H1 (cell line): ENCODE data around the gene GCK. TPM values are rescaled to one million over a fixed set of nuclear protein-coding genes. Genes with fewer than 3 reads are reported as not detected.

ENCODE experiments used
- CTCF ChIA-PET: fragments of 300-600 bp; sonication (Branson Sonifier 250); formaldehyde crosslinking; loops from one replicate; lab custom pipeline; 2021; ENCODE audit not compliant: partially characterized antibody; lab: Charles Lee
- POLR2A ChIA-PET: fragments of 300-600 bp; sonication (Branson Sonifier 250); formaldehyde crosslinking; loops from one replicate; lab custom pipeline; 2021; ENCODE audit warnings: inconsistent platforms; ENCODE audit not compliant: partially characterized antibody; lab: Charles Lee
- DNase-seq, 2 experiments: peaks; one replicate each; pipeline versions ENCODE4 v3.0.0 to v3.0.0-alpha.2; 2010 to 2022; ENCODE audit warnings: low spot score in 2 of 2, low read depth in 1 of 2, mixed read lengths in 1 of 2
- FAIRE-seq: peaks from 2 replicates; lab custom pipeline; 2011; peaks lifted over from hg19 to GRCh38; lab: Jason Lieb, UNC
- H2AFZ ChIP-seq: 2 replicates; pipeline ENCODE4 v1.8.1; 2012; ENCODE audit warnings: low read length, inconsistent platforms
- H2AK5ac ChIP-seq: 2 replicates; pipeline ENCODE4 v1.6.1; 2013; ENCODE audit warnings: low read depth, low read length
- H2BK120ac ChIP-seq: replicated peaks from 2 replicates; pipeline ENCODE3; 2013; ENCODE audit warnings: low read depth, low read length, inconsistent platforms
- H2BK12ac ChIP-seq: 2 replicates; pipeline ENCODE4 v1.6.1; 2013; ENCODE audit warnings: low read depth, low read length
- H2BK15ac ChIP-seq: 2 replicates; pipeline ENCODE4 v1.6.1; 2013; ENCODE audit warnings: low read length
- H2BK20ac ChIP-seq: 2 replicates; pipeline ENCODE4 v1.6.1; 2013; ENCODE audit warnings: low read length
- H2BK5ac ChIP-seq: 2 replicates; pipeline ENCODE4 v1.6.1; 2013; ENCODE audit warnings: low read depth, low read length
- H3K14ac ChIP-seq: 2 replicates; pipeline ENCODE4 v1.6.1; 2013; ENCODE audit warnings: inconsistent platforms; ENCODE audit not compliant: insufficient read length
- H3K18ac ChIP-seq: 2 replicates; pipeline ENCODE4 v1.6.1; 2013; ENCODE audit warnings: low read length; ENCODE audit errors: extremely low read depth
- H3K23ac ChIP-seq: 2 replicates; pipeline ENCODE4 v1.6.1; 2013; ENCODE audit warnings: inconsistent platforms; ENCODE audit not compliant: insufficient read length
- H3K23me2 ChIP-seq: 2 replicates; pipeline ENCODE4 v1.6.1; 2013; ENCODE audit warnings: low read depth, low read length
- H3K27ac ChIP-seq: 2 replicates; pipeline ENCODE4 v1.6.1; 2011; ENCODE audit warnings: low read depth, low read length, inconsistent platforms
- H3K27me3 ChIP-seq, 4 experiments: replicated peaks in 1 of 4; 1 replicate in 1 of 4; 2 replicates in 3 of 4; pipeline versions ENCODE4 v1.6.1 to v1.8.1; 2011 to 2013; ENCODE audit warnings: low read length in 3 of 4, mild to moderate bottlenecking in 3 of 4, inconsistent platforms in 2 of 4, mixed read lengths in 2 of 4, moderate library complexity in 1 of 4; ENCODE audit not compliant: control insufficient read depth in 3 of 4, insufficient read depth in 3 of 4; ENCODE audit errors: extremely low read depth in 1 of 4
- H3K36me3 ChIP-seq, 4 experiments: 2 replicates each; pipeline versions ENCODE4 v1.6.1 to v1.8.1; 2011 to 2013; ENCODE audit warnings: mild to moderate bottlenecking in 4 of 4, low read length in 3 of 4, moderate library complexity in 2 of 4, control low read depth in 1 of 4, inconsistent platforms in 1 of 4; ENCODE audit not compliant: insufficient read depth in 4 of 4, control insufficient read depth in 2 of 4
- H3K4ac ChIP-seq: replicated peaks from 2 replicates; pipeline ENCODE3; 2013; ENCODE audit warnings: low read length, low read depth, mixed read lengths, inconsistent platforms; ENCODE audit not compliant: insufficient read length
- H3K4me1 ChIP-seq, 4 experiments: replicated peaks in 1 of 4; 1 replicate in 1 of 4; 2 replicates in 3 of 4; pipeline versions ENCODE4 v1.6.1 to v1.8.1; 2011 to 2013; ENCODE audit warnings: low read length in 3 of 4, inconsistent platforms in 2 of 4, mixed read lengths in 1 of 4; ENCODE audit not compliant: insufficient read depth in 4 of 4, control insufficient read depth in 3 of 4
- H3K4me2 ChIP-seq, 2 experiments: 2 replicates each; pipeline versions ENCODE4 v1.6.1 to v1.8.1; 2011 to 2013; ENCODE audit warnings: low read depth in 2 of 2, low read length in 2 of 2, control low read depth in 1 of 2, inconsistent platforms in 1 of 2, mild to moderate bottlenecking in 1 of 2; ENCODE audit not compliant: insufficient read depth in 1 of 2
- H3K4me3 ChIP-seq, 4 experiments: fragments of 200-600, 300-600 bp in 1 of 4; sonication (generic), shearing (Covaris generic), sonication (Bioruptor Twin) in 1 of 4; 2 replicates each; pipeline versions ENCODE4 v1.5.1 to v1.8.1; 2011 to 2016; ENCODE audit warnings: low read length in 4 of 4, low read depth in 3 of 4, control low read depth in 2 of 4, inconsistent platforms in 2 of 4, mild to moderate bottlenecking in 2 of 4, mixed read lengths in 1 of 4, moderate library complexity in 1 of 4; ENCODE audit not compliant: insufficient read depth in 2 of 4; ENCODE audit errors: extremely low read depth in 1 of 4
- H3K56ac ChIP-seq: replicated peaks from 2 replicates; pipeline ENCODE3; 2013; ENCODE audit warnings: low read depth, mild to moderate bottlenecking, mixed read lengths, low read length, inconsistent platforms; ENCODE audit not compliant: insufficient read length
- H3K79me1 ChIP-seq: 2 replicates; pipeline ENCODE4 v1.6.1; 2013; ENCODE audit warnings: low read depth, low read length, control low read depth
- H3K79me2 ChIP-seq, 2 experiments: 2 replicates each; pipeline versions ENCODE4 v1.6.1 to v1.8.1; 2012 to 2013; ENCODE audit warnings: low read length in 2 of 2, mild to moderate bottlenecking in 2 of 2, inconsistent platforms in 1 of 2; ENCODE audit not compliant: insufficient read depth in 2 of 2, control insufficient read depth in 1 of 2
- H3K9ac ChIP-seq, 4 experiments: replicated peaks in 1 of 4; 1 replicate in 1 of 4; 2 replicates in 3 of 4; pipeline versions ENCODE4 v1.6.1 to v1.8.1; 2011 to 2013; ENCODE audit warnings: low read depth in 3 of 4, low read length in 3 of 4, control low read depth in 2 of 4, mild to moderate bottlenecking in 2 of 4, moderate library complexity in 2 of 4, inconsistent platforms in 1 of 4; ENCODE audit errors: extremely low read depth in 1 of 4
- H3K9me3 ChIP-seq, 2 experiments: 2 replicates each; pipeline versions ENCODE4 v1.6.1 to v1.8.1; 2012 to 2013; ENCODE audit warnings: mild to moderate bottlenecking in 2 of 2, moderate library complexity in 2 of 2, control low read depth in 1 of 2, inconsistent platforms in 1 of 2, low read depth in 1 of 2, low read length in 1 of 2, mixed read lengths in 1 of 2; ENCODE audit not compliant: insufficient read depth in 2 of 2
- H4K20me1 ChIP-seq, 2 experiments: replicated peaks in 1 of 2; 2 replicates each; pipeline versions ENCODE3 to v1.8.1; 2011 to 2013; ENCODE audit warnings: inconsistent platforms in 2 of 2, low read length in 2 of 2, mild to moderate bottlenecking in 1 of 2; ENCODE audit not compliant: insufficient read depth in 2 of 2, control insufficient read depth in 1 of 2
- H4K5ac ChIP-seq: 2 replicates; pipeline ENCODE4 v1.6.1; 2013; ENCODE audit warnings: low read length, low read depth, mixed read lengths, inconsistent platforms; ENCODE audit not compliant: insufficient read length
- H4K8ac ChIP-seq: 2 replicates; pipeline ENCODE4 v1.8.0; 2013; ENCODE audit warnings: mild to moderate bottlenecking, moderate library complexity, low read length, inconsistent platforms; ENCODE audit not compliant: insufficient read depth; ENCODE audit errors: extremely low read depth
- H4K91ac ChIP-seq: replicated peaks from 2 replicates; pipeline ENCODE3; 2013; ENCODE audit warnings: low read length, mixed read lengths, inconsistent platforms; ENCODE audit not compliant: insufficient read length
- ASH2L ChIP-seq: fragments of 200-600, 300-600 bp; sonication (generic); IDR thresholded peaks from one replicate; pipeline ENCODE4 v1.7.1; 2017; ENCODE audit warnings: low read length
- ATF3 ChIP-seq: IDR thresholded peaks from 2 replicates; pipeline ENCODE4 v1.6.1; 2011; ENCODE audit warnings: low read depth, mild to moderate bottlenecking, low read length; ENCODE audit not compliant: insufficient read depth
- CHD2 ChIP-seq: IDR thresholded peaks from 2 replicates; pipeline ENCODE4 v1.6.1; 2012; ENCODE audit warnings: low read length, improper control_type of control experiment
- GTF2F1 ChIP-seq: IDR thresholded peaks from 2 replicates; pipeline ENCODE4 v1.6.1; 2012; ENCODE audit warnings: low read depth, low read length, improper control_type of control experiment, borderline replicate concordance
- RAD21 ChIP-seq, 2 experiments: IDR thresholded peaks in 1 of 2; conservative IDR thresholded peaks in 1 of 2; 2 replicates each; pipeline ENCODE4 v1.6.1; 2011; ENCODE audit warnings: low read depth in 2 of 2, low read length in 2 of 2, improper control_type of control experiment in 1 of 2, inconsistent platforms in 1 of 2, mild to moderate bottlenecking in 1 of 2, moderate library complexity in 1 of 2
- SIN3A ChIP-seq, 2 experiments: IDR thresholded peaks in 1 of 2; conservative IDR thresholded peaks in 1 of 2; 2 replicates each; pipeline ENCODE4 v1.6.1; 2011 to 2012; ENCODE audit warnings: low read length in 2 of 2, improper control_type of control experiment in 1 of 2, low read depth in 1 of 2, mild to moderate bottlenecking in 1 of 2
- SRF ChIP-seq: IDR thresholded peaks from 2 replicates; pipeline ENCODE4 v1.6.1; 2011; ENCODE audit warnings: mild to moderate bottlenecking, low read depth, low read length, moderate library complexity
- TAF1 ChIP-seq: IDR thresholded peaks from 2 replicates; pipeline ENCODE4 v1.6.1; 2011; ENCODE audit warnings: mild to moderate bottlenecking, low read depth, low read length
- ZNF274 ChIP-seq: IDR thresholded peaks from 2 replicates; pipeline ENCODE4 v1.7.0; 2012; ENCODE audit warnings: low read length, borderline replicate concordance; ENCODE audit errors: extremely low read depth
- WGBS, 2 experiments: shearing (Covaris generic) in 1 of 2; methylation state at CpG; one replicate each; pipeline versions ENCODE4 v1.1.6 to v1.1.7; 2013 to 2015; ENCODE audit warnings: low lambda C conversion rate in 2 of 2, mixed read lengths in 2 of 2, inconsistent platforms in 1 of 2, low coverage in 1 of 2, missing lambda C conversion rate in 1 of 2; ENCODE audit not compliant: insufficient replicate concordance in 2 of 2, insufficient coverage in 1 of 2, insufficient read length in 1 of 2; ENCODE audit errors: extremely low coverage in 1 of 2, missing lambda C conversion rate in 1 of 2; 5-methylcytosine and 5-hydroxymethylcytosine counted together
- polyA plus RNA-seq, 7 experiments: library from polyadenylated mRNA; depleted of rRNA in 3 of 7; stranded (reverse) in 5 of 7; unstranded in 2 of 7; fragments of >200 nt in 5 of 7; fragments of 200-250 nt in 2 of 7; gene quantifications; 1 replicate in 5 of 7; 2 replicates in 1 of 7; 4 replicates in 1 of 7; pipeline versions ENCODE4 v1.2.1 to v1.2.3, GENCODE V29; 2011 to 2013; ENCODE audit warnings: missing spikeins in 2 of 7, mixed read lengths in 2 of 7
- total RNA-seq: library from RNA; stranded (reverse); fragmentation: NEBNext Ultra II Directional; extraction: Animal tissue kit (Norgen Biotek cat#: 25700); gene quantifications from 2 replicates; pipeline ENCODE4 v1.2.1, GENCODE V29; 2021
- TF ChIP-seq, protein P1 (sequence below): IDR thresholded peaks from 2 replicates; pipeline ENCODE4 v1.6.1; 2012; ENCODE audit warnings: low read length, inconsistent platforms
- TF ChIP-seq, protein P2 (sequence below): IDR thresholded peaks from 2 replicates; pipeline ENCODE4 v1.6.1; 2012; ENCODE audit warnings: inconsistent platforms

The GCK gene
- total and polyA plus RNA-seq, 2 of the 8 experiments (the other 6 are each of a cell fraction or from before 2014, with no cell fraction given), result 2.4 to 4.9 TPM

- CTCF ChIA-PET, result interaction anchor here (0.6 to 4.3 kb wide), 24 partner anchors 10 to 201 kb away, joined by 3 to 46 read pairs (median 4); partner anchors contain the start of gene POLD2
- no peak for FAIRE-seq
- WGBS, 2 experiments, result 95% methylated on average over 1 of the region's 1 CpG; no CpG with 5 or more reads in 1 of the 2 experiments
- TF ChIP-seq TAF1 (no peak), RAD21 (IDR thresholded peaks at IDR 0.05 in 1 of 2, conservative IDR thresholded peaks at IDR 0.05 in 1 of 2; ENCODE audit: low read depth in 2 of 2, low read length in 2 of 2) (no peak), ZNF274 (no peak), GTF2F1 (no peak), SRF (no peak), ASH2L (no peak), ATF3 (no peak), SIN3A (conservative IDR thresholded peaks at IDR 0.05 in 1 of 2, IDR thresholded peaks at IDR 0.05 in 1 of 2; ENCODE audit: low read depth in 1 of 2, low read length in 2 of 2) (no peak), CHD2 (no peak)
- TF ChIP-seq, protein P1, sequence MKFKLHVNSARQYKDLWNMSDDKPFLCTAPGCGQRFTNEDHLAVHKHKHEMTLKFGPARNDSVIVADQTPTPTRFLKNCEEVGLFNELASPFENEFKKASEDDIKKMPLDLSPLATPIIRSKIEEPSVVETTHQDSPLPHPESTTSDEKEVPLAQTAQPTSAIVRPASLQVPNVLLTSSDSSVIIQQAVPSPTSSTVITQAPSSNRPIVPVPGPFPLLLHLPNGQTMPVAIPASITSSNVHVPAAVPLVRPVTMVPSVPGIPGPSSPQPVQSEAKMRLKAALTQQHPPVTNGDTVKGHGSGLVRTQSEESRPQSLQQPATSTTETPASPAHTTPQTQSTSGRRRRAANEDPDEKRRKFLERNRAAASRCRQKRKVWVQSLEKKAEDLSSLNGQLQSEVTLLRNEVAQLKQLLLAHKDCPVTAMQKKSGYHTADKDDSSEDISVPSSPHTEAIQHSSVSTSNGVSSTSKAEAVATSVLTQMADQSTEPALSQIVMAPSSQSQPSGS, result no peak
- TF ChIP-seq, protein P2, sequence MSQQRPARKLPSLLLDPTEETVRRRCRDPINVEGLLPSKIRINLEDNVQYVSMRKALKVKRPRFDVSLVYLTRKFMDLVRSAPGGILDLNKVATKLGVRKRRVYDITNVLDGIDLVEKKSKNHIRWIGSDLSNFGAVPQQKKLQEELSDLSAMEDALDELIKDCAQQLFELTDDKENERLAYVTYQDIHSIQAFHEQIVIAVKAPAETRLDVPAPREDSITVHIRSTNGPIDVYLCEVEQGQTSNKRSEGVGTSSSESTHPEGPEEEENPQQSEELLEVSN, result no peak
Measured at GRCh38 chr7:44195889-44196288, 6.7 kb upstream of the GCK start.

More at GRCh38 chr7:44195889-44196288, 6.7 kb upstream of the GCK start:
- no peak overlapping the region for H2BK15ac ChIP-seq
- H3K27ac ChIP-seq, result no peak overlapping the region
- H3K56ac ChIP-seq, result no peak overlapping the region
- peaks cover 0 to 3% (median under 1%) of the 10 kb centered on the region in 4 experiments; a peak in 2 of 7 replicates for H3K27me3 ChIP-seq
- no peaks in the 10 kb centered on the region for H3K79me2 ChIP-seq
- H2BK20ac ChIP-seq, result no peak overlapping the region
- H2BK12ac ChIP-seq, result no peak overlapping the region
- H3K14ac ChIP-seq, result no peak overlapping the region
- H4K8ac ChIP-seq, result no peak overlapping the region
- H4K20me1 ChIP-seq, result no peaks in the 10 kb centered on the region
- H3K23ac ChIP-seq, result no peak overlapping the region
- H3K79me1 ChIP-seq, result no peaks in the 10 kb centered on the region
- H4K5ac ChIP-seq, result no peak overlapping the region
- no peak overlapping the region for H3K9ac ChIP-seq
- POLR2A ChIA-PET, result no interaction called here
- no peaks in the 10 kb centered on the region for H3K4me1 ChIP-seq
- DNase-seq, result no peak
- no peak overlapping the region for H4K91ac ChIP-seq
- H2AK5ac ChIP-seq, result no peak overlapping the region
- H3K9me3 ChIP-seq, result no peaks in the 10 kb centered on the region
- no peak overlapping the region for H3K18ac ChIP-seq
- H3K23me2 ChIP-seq, result no peaks in the 10 kb centered on the region
- no peak overlapping the region for H2AFZ ChIP-seq
- H3K4ac ChIP-seq, result no peak overlapping the region
- H3K4me3 ChIP-seq, result no peak overlapping the region
- no peak overlapping the region for H2BK5ac ChIP-seq
- no peaks in the 10 kb centered on the region for H3K36me3 ChIP-seq
- no peak overlapping the region for H2BK120ac ChIP-seq
- no peak overlapping the region for H3K4me2 ChIP-seq
